NCI-H345 treated with DMSO at 0.1 percent for 48 hours (cell line): ENCODE results near the gene MAGEA9B.
"Not testable (repeated sequence)": the region's sequence is repeated elsewhere in the genome, so short reads cannot be mapped to it uniquely, and the experiment has no call there.

Experiments used
- DNase-seq: peaks from one replicate; lab custom pipeline; 2025; ENCODE audit not compliant: unreplicated experiment; lab: John Stamatoyannopoulos, UW

MAGEA9B gene

GRCh38 chrX:149537474-149537873, 49.8 kb downstream of the MAGEA9B start:
- not testable (repeated sequence) for DNase-seq

DNA sequence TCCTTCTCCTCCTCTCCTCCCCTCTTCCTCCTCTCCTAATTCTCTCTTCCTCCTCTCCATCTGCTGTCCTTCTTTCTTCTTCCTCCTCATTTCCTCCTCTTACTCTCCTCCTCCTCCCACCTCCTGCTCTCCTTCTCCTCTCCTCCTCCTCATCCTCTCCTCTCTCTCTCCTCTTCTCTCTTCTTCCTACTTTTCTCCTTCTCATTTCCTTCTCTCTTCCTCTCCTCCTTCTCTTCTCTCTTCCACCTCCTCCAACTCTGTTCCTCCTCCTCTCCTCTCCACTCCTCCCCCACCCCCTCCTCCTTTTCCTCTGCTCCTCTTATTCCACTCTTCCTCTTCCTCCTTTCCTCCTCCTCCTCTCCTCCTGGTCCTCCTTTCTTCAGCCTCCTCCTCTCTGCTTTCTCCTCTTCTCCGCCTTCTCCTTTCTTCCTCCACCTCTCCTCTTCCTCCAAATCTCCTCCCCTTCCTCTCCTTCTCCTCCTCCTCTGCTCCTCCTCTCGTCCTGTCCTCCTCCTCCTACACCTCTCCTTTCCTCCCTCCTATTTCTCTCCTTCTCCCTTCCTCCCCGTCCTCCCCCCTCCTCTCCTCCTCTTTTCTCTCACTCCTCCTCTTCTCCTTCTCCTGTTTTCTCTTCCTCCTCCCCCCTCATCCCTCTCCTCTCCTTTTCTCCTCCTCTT, 52.2 kb downstream of the MAGEA9B start:
- not testable (repeated sequence) for DNase-seq

DNA sequence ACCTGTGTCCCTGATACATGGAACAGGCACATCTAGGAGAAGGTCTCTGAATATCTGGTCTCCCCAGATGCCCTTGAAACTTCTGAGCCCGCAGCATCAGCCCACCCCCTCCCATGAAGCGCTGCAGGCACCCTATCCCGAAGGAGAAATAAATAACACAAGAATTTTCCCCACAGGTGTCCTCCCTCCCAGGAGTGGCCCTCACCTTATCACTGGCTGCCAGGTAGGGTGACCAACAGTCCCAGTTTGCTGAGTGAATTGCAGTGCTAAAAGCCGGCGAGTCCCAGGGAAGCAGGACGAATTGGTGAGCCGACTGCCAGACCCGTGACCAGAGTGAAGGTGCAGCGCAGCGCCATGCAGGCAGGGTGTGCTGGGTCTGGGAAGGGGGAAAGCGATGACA, 53.3 kb downstream of the MAGEA9B start:
- not testable (repeated sequence) for DNase-seq

- DNase-seq: not testable (repeated sequence)
Observed at GRCh38 chrX:149532868-149533267, 54.4 kb downstream of the MAGEA9B start.
